ENCODE measurements around the gene DCAF8L2. TPM values are rescaled to one million over a fixed set of nuclear protein-coding genes. Genes with fewer than 3 reads are reported as not detected.

Gene DCAF8L2
- total and polyA plus RNA-seq, 2 of the 13 experiments (the other 11 are each of a cell fraction or from before 2014, with no cell fraction given), result not detected

GRCh38 chrX:27619459-27619858 lies 29.3 kb downstream of the DCAF8L2 start:
- BruUV-seq (replicated peaks), result no TSS peak
- no peaks in the 10 kb centered on the region for H3K79me2 ChIP-seq (ENCODE audit: insufficient read depth, low read length)
- 78% methylated on average over 1 of the region's 1 CpG for WGBS (ENCODE audit: low lambda C conversion rate)
- TF ChIP-seq ZSCAN5A (CRISPR knock-in tag; IDR thresholded peaks at IDR 0.05; ENCODE audit: borderline replicate concordance), result no peak
- TF ChIP-seq ZNF557 (CRISPR knock-in tag; IDR thresholded peaks at IDR 0.05), result no peak
- TF ChIP-seq ZNF3 (CRISPR knock-in tag; IDR thresholded peaks at IDR 0.05), result no peak
- no peak for TF ChIP-seq ZNF616 (CRISPR knock-in tag; IDR thresholded peaks at IDR 0.05; ENCODE audit: low read depth)
- TF ChIP-seq ONECUT2 (CRISPR knock-in tag; IDR thresholded peaks at IDR 0.05), result no peak
- TF ChIP-seq ZNF550 (CRISPR knock-in tag; IDR thresholded peaks at IDR 0.05; ENCODE audit: borderline replicate concordance), result no peak
- TF ChIP-seq GATAD1 (CRISPR knock-in tag; IDR thresholded peaks at IDR 0.05), result no peak
- no peak for TF ChIP-seq HNRNPLL (IDR thresholded peaks at IDR 0.05; ENCODE audit: low read depth, low read length, poor library complexity, severe bottlenecking)
- TF ChIP-seq ZNF710 (CRISPR knock-in tag; IDR thresholded peaks at IDR 0.05; ENCODE audit: borderline replicate concordance), result no peak
- no peak for TF ChIP-seq HCFC1 (IDR thresholded peaks at IDR 0.05; ENCODE audit: low read depth, low read length)
- H2AFZ ChIP-seq (ENCODE audit: low read length), result no peak overlapping the region
- DNase-seq (ENCODE audit: low spot score), result no peak
- H3K27ac ChIP-seq (ENCODE audit: extremely low read length, insufficient read depth, low read length), result no peak overlapping the region
- no peak overlapping the region for H3K4me3 ChIP-seq (replicated peaks in 1 of 3; ENCODE audit: insufficient read depth in 1 of 3, low read depth in 2 of 3, low read length in 3 of 3)
- no peaks in the 10 kb centered on the region for H4K20me1 ChIP-seq (ENCODE audit: insufficient read depth, low read length)
- intact Hi-C loops (cut with micrococcal nuclease; ENCODE audit: unreplicated experiment) (no loop called here), in situ Hi-C loops (cut with HindIII; ENCODE audit: extremely low pct_ligation_motif_present, low pct_unique_long_range_greater_than_20kb) (loop anchor here (10.0 kb wide), 1 partner anchor 65 kb away; no protein-coding TSS in a partner anchor)
- ChIA-PET CTCF (ENCODE audit: low intra/inter-chr PET ratio, low total read pairs) (interaction anchor here (1.9 kb wide), 1 partner anchor 64 kb away, joined by 7 read pairs; no protein-coding TSS in a partner anchor), POLR2A (no interaction called here)
- H3K27me3 ChIP-seq (ENCODE audit: control insufficient read depth in 1 of 2, insufficient read depth in 2 of 2, low read length in 2 of 2), result no peaks in the 10 kb centered on the region
- H3K4me1 ChIP-seq (ENCODE audit: insufficient read depth, low read length), result no peaks in the 10 kb centered on the region
- H3K4me2 ChIP-seq (ENCODE audit: low read depth, low read length), result no peak overlapping the region
- FAIRE-seq, result no peak
- no peak for ATAC-seq
- H3K9ac ChIP-seq (ENCODE audit: insufficient read depth, low read depth, low read length), result no peak overlapping the region
- no peaks in the 10 kb centered on the region for H3K36me3 ChIP-seq (replicated peaks in 1 of 2; ENCODE audit: control insufficient read depth in 1 of 2, insufficient read depth in 2 of 2, low read length in 2 of 2)
- H3K9me3 ChIP-seq (ENCODE audit: low read length), result no peaks in the 10 kb centered on the region

Measured in HepG2 (cell line).